ENCODE measurements around the gene KIAA0408. TPM values are rescaled to one million over a fixed set of nuclear protein-coding genes. Genes with fewer than 3 reads are reported as not detected.
A peak's percentile ranks its signal among the peaks of the same experiment; 100 is the strongest.

The KIAA0408 gene
- total RNA-seq, 1 donor from 2014 or later, result 3.1 TPM

DNA sequence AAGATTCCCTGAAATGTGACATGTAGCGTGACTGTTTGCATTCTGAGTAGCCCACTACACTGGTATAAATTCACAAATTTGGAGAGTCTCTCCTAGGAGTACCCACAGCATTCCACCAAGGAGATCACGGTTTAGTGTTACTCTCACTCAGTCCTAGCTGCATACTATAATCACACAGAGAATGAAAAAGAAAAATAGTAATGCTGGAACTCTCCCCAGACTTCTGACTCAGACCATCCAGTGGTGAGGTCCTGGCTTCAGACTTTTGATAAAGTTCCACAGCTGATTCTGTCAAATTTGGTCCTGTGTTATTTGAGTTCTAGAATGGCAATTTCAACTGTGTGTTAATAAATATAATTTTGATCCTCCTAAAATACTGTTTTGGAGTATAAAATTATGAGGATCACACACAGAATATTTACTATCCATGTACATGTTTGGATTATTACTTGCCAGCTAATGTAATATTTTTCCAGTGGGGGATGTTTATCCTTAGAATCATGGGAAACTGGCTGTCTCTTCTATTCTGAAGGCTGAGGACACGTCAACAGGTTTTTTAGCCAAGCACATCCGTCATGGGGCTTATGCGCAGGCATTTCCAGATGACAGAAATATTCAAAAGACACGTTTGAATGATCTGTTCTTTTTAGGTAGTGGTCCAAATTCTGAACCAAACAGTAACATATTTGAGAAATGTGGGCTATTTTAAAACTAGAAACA lies 5.1 kb upstream of the KIAA0408 start:
- TF ChIP-seq CTCF (conservative IDR thresholded peaks at IDR 0.05; ENCODE audit: low read depth, low read length), result no peak
- H3K4me3 ChIP-seq (ENCODE audit: low read depth, low read length), result no peak overlapping the region
- DNase-seq (ENCODE audit: low read depth), result no peak

DNA sequence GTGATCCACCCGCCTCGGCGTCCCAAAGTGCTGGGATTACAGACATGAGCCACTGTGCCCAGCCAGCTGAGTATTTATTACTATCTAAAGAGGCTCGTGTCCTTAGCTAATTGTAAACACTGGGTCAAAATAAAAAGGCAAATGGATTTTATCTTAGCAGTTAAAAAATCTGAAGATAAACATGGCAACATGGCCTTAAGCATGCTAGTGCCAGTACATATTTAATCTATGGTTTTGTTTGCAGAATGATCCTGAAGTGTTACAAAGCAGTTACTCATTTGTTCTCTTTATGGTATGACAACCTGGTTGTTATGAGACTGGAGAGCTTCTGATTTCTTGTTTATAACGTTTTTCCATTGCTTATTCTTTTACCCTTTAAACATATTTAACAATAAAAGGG lies 3.9 kb upstream of the KIAA0408 start:
- TF ChIP-seq CTCF (conservative IDR thresholded peaks at IDR 0.05; ENCODE audit: low read depth, low read length), result no peak
- H3K4me3 ChIP-seq (ENCODE audit: low read depth, low read length), result no peak overlapping the region
- DNase-seq (ENCODE audit: low read depth), result no peak

DNA sequence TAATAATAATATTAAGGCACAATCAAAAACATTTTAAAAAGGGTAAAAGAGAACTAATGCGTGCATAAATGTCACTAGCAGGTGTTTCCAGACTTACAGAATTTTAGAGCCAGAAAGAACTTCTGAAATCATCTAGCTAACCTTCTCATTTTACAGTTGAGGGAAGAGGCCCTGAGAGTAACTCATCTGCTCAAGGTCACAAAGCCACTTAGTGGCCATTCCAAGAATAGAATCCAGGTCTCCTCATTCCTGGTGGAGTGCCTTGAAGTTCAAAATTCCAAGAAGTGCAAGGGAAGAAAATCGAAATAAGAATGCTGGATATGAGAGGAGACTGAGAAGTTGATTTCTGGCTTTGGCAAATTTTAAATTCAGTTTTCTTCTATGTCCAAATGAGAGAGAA lies 3.2 kb upstream of the KIAA0408 start:
- DNase-seq (ENCODE audit: low read depth), result no peak
- TF ChIP-seq CTCF (conservative IDR thresholded peaks at IDR 0.05; ENCODE audit: low read depth, low read length), result peak; percentile 33
- no peak overlapping the region for H3K4me3 ChIP-seq (ENCODE audit: low read depth, low read length)

DNA sequence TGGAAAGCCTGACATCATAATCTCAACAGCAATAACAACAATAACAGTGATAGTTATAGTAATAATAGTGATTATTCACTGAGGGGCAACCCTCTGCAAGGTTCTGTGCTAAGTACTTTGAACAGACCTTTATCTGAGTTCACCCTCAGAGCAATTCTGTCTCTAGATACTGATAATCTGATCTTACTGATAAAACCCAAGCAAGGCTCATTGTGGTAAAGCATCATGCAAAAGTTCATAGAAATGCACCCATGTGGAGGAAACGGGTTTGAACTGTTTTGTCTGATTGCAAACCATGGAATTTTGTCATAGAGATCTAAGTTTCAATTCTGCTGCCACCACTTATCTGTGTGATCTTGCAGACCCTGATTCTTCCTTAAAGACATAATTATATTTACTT lies 1.3 kb upstream of the KIAA0408 start:
- no peak for DNase-seq (ENCODE audit: low read depth)
- no peak overlapping the region for H3K4me3 ChIP-seq (ENCODE audit: low read depth, low read length)
- TF ChIP-seq CTCF (conservative IDR thresholded peaks at IDR 0.05; ENCODE audit: low read depth, low read length), result no peak

- DNase-seq (ENCODE audit: low read depth), result no peak
- no peak overlapping the region for H3K4me3 ChIP-seq (ENCODE audit: low read depth, low read length)
- TF ChIP-seq CTCF (conservative IDR thresholded peaks at IDR 0.05; ENCODE audit: low read depth, low read length), result no peak
These were observed 372 bp downstream of the KIAA0408 start for GRCh38 chr6:127458817-127459216.

DNA sequence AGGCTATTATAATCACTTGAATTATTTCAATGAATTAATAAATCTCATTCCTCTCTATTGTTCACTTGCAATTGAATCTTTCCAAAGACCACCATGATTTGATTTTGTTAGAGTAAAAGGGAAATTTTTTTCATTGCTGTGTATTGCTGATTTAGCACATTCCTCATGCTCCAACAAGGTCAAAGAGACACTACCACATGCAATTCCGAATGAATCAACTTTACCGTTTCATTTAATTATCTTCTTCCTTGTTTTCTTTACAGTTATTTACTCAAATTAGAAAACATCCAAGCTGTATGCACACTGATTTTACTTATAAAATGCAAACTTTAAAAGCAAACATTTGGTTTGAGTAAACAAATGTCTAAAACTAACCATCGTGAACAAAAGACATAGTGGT lies 967 bp downstream of the KIAA0408 start:
- no peak for DNase-seq (ENCODE audit: low read depth)
- H3K4me3 ChIP-seq (ENCODE audit: low read depth, low read length), result no peak overlapping the region
- no peak for TF ChIP-seq CTCF (conservative IDR thresholded peaks at IDR 0.05; ENCODE audit: low read depth, low read length)

DNA sequence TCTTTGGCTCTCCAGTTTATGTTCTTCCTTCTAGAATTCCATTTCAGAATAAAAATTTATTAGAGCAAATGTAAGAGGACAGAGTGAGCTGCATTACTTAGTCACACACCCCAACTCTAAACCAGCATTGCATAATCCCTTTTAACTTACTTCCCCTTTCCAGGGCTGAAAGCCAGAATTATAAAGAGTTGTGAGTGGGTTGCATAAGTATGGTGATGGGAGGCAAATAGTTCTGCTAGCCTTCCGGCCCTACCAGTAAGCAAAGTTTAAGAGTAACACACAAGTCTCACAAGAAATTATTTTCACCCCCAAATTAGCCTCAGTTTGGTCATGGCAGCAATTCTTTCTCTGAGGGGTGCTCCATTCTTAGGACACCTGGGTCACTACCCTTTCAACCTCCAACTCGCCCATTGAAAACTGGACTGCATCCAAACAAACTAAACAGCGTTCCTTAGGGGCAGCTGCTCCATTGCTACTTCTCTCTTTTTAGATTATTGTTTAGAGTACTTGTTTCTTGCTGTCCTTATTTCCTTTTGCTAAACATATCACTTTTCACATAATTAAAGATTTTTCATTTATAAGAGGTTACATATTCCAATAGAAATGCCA lies 1.6 kb downstream of the KIAA0408 start:
- TF ChIP-seq CTCF (conservative IDR thresholded peaks at IDR 0.05; ENCODE audit: low read depth, low read length), result no peak
- DNase-seq (ENCODE audit: low read depth), result peak; percentile 23
- no peak overlapping the region for H3K4me3 ChIP-seq (ENCODE audit: low read depth, low read length)
